NK-92 (cell line): ENCODE results near the gene TAAR6.
"Not testable (repeated sequence)": the region's sequence is repeated elsewhere in the genome, so short reads cannot be mapped to it uniquely, and the experiment has no call there.

Experiments
- DNase-seq: peaks from one replicate; lab custom pipeline; 2025; ENCODE audit not compliant: unreplicated experiment; lab: John Stamatoyannopoulos, UW

The TAAR6 gene

GRCh38 chr6:132570221-132570777, at the start of gene TAAR6:
TAAR6 (plus strand) TSS chr6:132570322; CDS start chr6:132570322, 0 bp downstream.
- no peak for DNase-seq

GRCh38 chr6:132520953-132521352, 49.2 kb upstream of the TAAR6 start:
- no peak for DNase-seq

GRCh38 chr6:132524646-132525045, 45.5 kb upstream of the TAAR6 start:
- DNase-seq: no peak

DNA sequence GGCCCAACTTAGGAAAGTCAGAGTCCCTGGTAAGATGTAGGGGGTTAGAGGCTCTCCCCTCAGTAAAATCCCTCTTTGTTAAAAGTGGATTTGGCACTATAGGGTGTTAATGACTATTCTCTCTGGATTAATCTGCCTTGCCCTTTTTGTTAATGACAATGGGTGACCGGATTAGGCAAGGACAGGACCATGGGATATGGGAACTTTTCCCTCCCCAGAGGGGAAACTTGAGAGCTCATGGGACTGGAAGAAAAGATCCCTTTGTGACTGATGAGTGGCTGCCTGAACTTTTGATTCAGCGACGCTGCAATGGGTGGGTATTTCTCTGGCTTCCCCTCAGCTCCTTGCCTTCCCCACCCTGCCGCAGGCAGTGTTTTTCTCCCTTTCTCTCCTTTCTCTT, 44.3 kb upstream of the TAAR6 start:
- DNase-seq: no peak

DNA sequence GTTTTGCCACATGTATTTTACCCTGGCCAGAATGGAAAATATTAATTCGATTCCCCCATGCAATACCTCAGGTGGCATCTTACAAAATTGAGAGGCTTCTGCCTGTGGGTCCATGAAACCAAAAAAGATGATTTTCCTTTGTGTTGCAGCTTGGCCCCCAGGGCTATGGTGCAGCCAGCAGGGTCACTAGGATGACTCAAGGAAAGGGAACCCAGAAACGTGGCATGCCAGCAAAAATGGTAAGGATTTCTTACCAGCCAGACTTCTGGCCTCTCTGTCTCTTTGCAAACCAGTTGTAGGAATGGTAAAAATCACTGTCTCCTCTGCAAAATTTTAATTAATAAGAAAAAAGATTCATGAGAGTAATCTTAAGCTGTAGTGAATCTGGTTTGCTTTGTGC, 43.7 kb upstream of the TAAR6 start:
- no peak for DNase-seq

- DNase-seq: no peak
Measured at GRCh38 chr6:132527791-132528190, 42.3 kb upstream of the TAAR6 start.

- no peak for DNase-seq
Measured at GRCh38 chr6:132530293-132530974, 39.7 kb upstream of the TAAR6 start.

- not testable (repeated sequence) for DNase-seq
Measured at GRCh38 chr6:132534546-132534945, 35.6 kb upstream of the TAAR6 start.

DNA sequence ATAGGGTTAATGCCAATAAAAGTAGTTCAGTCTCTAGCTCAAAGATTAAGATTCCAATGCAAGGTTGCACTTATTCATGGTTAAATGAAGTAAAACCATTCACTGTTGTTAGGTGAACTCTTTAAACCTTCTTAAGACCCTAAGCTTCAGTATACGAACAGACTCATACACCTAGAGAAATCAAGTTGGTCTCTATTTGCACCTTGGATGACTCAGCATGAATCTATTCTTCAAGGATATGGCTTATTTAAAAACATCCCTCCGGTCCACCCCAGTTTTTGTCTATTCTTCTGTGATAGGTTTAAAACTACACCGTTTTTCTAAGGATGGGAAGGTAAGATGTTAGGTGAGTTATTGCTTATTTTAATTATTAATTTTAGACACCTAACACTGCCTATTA, 33.0 kb upstream of the TAAR6 start:
- no peak for DNase-seq

- no peak for DNase-seq
Measured at GRCh38 chr6:132537977-132538376, 32.1 kb upstream of the TAAR6 start, which contains the start of gene TAAR9. TAAR9 (plus strand) TSS chr6:132538277; CDS start chr6:132538290, 13 bp downstream.

- no peak for DNase-seq
Measured at GRCh38 chr6:132544826-132545225, 25.3 kb upstream of the TAAR6 start.

- no peak for DNase-seq
Measured at GRCh38 chr6:132548746-132549463, 21.2 kb upstream of the TAAR6 start.

GRCh38 chr6:132551214-132551613, 18.9 kb upstream of the TAAR6 start:
- no peak for DNase-seq

DNA sequence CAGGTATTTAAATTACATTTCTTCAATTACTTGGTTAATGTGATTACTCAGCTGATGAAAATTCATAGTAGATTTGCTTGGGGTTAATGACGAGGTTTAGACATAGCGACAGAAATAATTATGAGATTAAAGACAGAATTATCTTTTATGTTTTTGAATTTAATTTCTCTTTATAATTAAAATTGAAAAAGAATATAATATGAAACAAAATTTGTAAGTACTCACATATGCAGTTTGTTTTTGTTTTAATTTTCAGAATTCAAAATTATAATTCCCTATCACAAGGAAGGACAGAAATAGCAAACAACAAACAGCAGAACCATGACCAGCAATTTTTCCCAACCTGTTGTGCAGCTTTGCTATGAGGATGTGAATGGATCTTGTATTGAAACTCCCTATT, 17.8 kb upstream of the TAAR6 start, which contains the start of gene TAAR8:
Gene TAAR8, plus strand, starts transcription at position 301 of the 400 bp plus-strand sequence. Its CDS starts 21 bp downstream, at position 322.
- no peak for DNase-seq

GRCh38 chr6:132560087-132560486, 10.0 kb upstream of the TAAR6 start:
- not testable (repeated sequence) for DNase-seq

GRCh38 chr6:132566404-132566803, 3.7 kb upstream of the TAAR6 start:
- DNase-seq: no peak

DNA sequence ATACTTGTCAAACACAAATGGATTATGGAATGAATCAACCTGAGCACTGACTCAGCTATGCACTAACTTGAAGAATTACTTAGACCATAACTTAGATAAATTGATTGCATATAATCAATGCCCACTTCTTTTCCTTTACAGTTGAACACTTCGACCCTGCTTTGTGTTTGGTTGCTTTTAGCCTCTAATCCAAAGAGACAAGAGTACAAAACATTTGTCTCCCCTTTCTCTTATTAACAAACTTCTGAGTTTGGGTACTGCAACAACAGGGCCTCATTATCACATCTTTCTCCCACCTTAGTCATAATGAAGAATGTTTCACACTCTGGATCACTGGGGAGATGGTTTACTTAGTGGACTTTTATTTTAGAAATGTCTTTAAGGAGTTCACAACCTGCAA, 2.6 kb upstream of the TAAR6 start:
- DNase-seq: no peak

- DNase-seq: no peak
Measured at GRCh38 chr6:132568611-132569010, 1.5 kb upstream of the TAAR6 start.

- DNase-seq: no peak
Measured at GRCh38 chr6:132569170-132569569, 952 bp upstream of the TAAR6 start.

DNA sequence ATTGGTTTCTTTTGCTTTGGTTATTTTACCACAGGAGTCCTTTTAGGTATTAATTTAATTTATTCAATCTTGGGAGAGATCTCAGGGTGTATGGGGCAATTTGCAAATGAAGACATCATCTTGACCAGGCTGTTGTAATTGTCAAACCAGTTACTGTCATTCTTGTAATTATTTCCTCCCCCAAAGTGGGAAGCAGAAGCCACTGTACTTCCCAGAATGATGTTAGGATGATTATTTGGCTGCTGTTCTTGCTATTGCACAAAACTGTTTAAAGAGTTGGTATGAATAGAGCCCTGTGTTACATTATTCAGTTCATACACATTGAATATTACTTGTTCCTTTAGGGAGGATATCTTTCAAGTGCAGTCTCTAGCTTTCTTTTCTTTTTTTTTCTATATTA, 1.7 kb downstream of the TAAR6 start:
- no peak for DNase-seq

DNA sequence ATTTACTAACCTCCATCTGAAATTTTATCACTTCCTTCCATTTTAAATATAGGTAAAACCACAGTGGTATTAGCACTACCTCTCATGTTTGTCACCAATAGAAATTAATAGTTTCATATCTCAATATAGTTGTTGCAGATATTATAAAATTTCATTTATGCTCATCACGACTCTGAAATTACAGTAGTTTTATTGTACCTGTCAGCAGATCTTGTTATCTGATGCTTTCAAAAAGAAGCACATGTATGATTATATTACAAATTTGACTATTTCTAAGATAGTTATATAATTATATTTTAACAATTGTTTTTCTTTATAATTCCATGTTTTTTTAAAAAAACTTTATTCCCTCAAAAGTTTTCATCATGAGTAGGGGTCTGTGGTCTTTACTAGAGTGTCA, 14.6 kb downstream of the TAAR6 start:
- no peak for DNase-seq

DNA sequence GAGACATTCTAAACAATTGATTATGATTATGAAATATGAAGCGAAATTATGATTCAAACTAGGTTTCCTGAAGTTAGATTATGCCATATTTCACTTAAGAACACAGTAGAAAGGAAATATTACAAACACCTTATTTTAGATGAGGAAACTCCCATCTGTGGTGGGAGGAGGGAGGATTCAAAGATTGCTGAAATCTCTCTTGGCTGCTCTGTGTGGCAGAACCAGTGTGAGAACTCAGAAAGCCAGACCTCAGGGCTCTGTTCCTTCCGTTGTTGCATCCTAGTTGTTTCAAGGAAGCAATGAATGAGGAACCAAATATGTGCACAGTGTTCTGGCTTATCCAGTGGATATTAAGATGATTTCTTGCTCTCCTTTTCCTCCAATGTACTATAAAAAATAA, 17.3 kb downstream of the TAAR6 start:
- DNase-seq: no peak
